ENCODE measurements around the gene CNN1.

DNA sequence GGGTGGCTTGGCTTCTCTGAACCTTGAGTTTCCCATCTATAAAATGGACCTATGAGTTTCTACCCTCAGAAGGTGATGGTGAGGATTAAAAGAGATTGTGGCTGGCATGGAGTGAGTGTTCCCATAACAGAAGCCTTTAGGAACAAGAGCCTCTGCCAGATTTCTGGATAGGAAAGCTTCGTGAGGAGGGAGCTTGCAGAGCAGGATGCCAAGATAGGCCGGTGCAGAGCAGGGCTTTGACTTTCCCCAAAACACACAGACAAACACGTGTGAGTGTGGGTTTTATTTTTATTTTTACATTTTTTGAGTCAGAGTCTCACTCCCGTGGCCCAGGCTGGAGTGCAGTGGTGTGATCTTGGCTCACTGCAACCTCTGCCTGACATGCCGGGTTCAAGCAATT is 3.7 kb upstream of the CNN1 start:
- TF ChIP-seq, protein P1, sequence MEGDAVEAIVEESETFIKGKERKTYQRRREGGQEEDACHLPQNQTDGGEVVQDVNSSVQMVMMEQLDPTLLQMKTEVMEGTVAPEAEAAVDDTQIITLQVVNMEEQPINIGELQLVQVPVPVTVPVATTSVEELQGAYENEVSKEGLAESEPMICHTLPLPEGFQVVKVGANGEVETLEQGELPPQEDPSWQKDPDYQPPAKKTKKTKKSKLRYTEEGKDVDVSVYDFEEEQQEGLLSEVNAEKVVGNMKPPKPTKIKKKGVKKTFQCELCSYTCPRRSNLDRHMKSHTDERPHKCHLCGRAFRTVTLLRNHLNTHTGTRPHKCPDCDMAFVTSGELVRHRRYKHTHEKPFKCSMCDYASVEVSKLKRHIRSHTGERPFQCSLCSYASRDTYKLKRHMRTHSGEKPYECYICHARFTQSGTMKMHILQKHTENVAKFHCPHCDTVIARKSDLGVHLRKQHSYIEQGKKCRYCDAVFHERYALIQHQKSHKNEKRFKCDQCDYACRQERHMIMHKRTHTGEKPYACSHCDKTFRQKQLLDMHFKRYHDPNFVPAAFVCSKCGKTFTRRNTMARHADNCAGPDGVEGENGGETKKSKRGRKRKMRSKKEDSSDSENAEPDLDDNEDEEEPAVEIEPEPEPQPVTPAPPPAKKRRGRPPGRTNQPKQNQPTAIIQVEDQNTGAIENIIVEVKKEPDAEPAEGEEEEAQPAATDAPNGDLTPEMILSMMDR (IDR thresholded peaks at IDR 0.05): no peak
- TF ChIP-seq POLR2AphosphoS5 (IDR thresholded peaks at IDR 0.05) (no peak), POLR2A (IDR thresholded peaks at IDR 0.05) (no peak)
